ENCODE measurements around the gene SENP7.
"Not testable (repeated sequence)": the region's sequence is repeated elsewhere in the genome, so short reads cannot be mapped to it uniquely, and the experiment has no call there.

SENP7 gene

DNA sequence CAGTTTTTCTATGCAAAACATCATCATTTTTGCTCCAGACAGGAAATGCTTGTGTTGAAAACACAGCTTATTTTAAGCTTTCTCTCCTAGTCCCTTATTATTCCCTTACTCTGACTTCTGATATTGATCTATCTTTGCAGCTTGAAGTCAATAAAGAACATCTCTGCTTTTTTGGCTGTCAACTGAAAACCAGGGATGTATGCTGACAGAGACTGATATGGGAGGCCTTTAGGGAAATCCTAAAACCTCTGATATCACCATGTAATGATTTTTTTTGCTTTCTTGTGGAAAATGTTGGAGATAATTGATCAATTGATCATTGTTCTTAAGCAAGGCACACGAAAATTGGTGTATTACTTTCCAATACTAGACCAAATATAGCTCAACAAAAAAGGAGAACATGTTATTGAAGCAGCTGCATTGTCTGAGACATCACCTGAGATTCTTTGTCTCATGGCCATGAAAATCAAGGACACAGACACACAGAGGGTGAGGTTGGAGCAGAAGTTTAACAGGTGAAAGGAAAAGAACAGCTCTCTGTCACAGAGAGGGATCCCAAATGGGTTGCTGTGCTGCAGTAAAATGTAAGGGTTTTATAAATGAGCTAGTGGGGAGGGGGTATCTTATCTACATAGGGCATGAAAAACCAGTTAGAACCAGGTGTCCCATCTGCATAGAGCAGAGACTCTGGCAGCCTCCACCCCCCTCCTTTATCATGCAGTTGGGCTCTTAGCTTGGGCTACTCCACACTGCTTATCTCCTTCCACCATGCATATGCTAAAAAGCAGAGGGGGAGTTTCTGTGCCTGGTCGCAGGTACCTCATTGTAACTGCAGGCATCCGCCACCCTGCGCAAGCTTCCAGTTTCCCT is 17.0 kb upstream of the SENP7 start:
- no peak for DNase-seq (ENCODE audit: low read depth in 2 of 2, low spot score in 1 of 2)

DNA sequence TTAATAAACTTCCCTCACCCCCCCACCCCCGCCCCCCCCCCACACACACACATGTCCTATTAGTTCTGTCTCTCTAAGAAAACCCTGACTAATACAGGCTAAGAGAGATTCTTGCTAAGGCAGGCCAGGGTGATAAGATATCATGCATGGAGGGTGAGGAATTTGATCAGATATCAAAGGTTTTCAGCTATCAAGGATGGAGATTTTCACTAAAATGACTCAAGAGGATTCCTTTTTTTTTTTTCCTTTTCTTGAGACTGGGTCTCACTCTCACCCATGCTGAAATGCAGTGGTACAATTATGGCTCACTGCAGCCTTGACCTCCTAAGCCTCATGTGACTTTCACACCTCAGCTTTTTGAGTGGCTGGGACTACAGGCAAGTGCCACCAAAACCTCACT is 14.9 kb upstream of the SENP7 start:
- no peak for DNase-seq (ENCODE audit: low read depth in 2 of 2, low spot score in 1 of 2)

- DNase-seq (ENCODE audit: low read depth in 2 of 2, low spot score in 1 of 2) = no peak
These were observed 14.4 kb upstream of the SENP7 start for GRCh38 chr3:101527441-101527840.

- no peak for DNase-seq (ENCODE audit: low read depth in 2 of 2, low spot score in 1 of 2)
These were observed 8.2 kb upstream of the SENP7 start for GRCh38 chr3:101521211-101521701.

DNA sequence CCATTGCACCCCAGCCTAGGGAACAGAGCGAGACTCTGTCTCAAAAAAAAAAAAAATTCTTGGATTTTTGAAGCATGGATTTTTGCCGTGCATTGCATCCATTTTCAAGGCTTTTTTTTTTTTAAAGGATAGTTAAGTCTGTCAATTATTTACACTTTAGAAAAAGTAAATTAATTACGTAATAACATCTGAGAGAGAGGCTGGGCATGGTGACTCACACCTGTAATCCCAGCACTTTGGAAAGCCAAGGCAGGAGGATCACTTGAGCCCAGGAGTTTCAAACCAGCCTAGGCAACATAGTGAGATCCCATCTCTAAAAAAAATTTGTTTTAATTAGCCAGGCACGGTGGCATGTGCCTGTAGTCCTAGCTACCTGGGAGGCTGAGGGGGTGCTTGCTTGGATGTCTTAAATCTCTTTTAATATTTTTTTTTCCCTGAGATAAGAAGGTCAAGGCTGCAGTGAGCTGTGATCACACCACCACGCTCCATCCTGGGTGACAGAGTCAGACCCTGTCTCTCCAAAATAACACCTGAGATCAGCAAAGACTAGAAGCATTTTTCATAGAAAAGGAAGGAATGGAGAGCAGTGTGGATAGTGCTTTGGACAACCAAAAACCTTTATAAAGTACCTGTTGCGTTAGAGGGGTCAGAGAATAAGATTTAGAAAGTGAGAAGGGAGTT is 6.8 kb upstream of the SENP7 start:
- no peak for DNase-seq (ENCODE audit: low read depth in 2 of 2, low spot score in 1 of 2)

GRCh38 chr3:101518421-101518871 is 5.4 kb upstream of the SENP7 start:
- no peak for DNase-seq (ENCODE audit: low read depth in 2 of 2, low spot score in 1 of 2)

DNA sequence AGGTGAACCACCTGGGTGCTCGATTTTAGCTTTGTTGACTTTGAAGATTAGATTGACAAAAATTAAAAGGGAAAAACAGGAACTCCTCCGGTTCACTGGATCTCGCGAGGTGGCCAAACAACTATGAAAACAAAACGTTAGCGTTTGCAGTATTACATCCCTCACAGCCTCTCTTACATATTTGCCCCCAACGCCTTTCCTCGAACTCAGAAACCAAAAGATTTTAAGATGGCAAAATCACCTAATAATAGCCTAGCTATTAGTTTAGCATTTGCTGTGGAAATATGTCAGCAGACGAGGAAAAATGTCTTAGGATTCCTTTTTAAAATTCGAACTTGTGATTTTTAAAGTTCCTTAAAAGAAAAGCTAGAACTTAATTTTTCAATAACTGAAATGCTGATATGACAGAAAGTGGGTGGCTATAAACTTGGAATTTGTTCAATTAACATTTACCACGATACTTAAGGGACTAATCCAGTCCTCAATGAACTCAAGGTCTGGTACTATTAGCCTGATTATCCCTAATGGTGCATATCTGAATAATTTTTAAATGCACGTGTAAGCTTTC is 491 bp upstream of the SENP7 start:
- DNase-seq (ENCODE audit: low read depth in 2 of 2, low spot score in 1 of 2) = no peak

DNA sequence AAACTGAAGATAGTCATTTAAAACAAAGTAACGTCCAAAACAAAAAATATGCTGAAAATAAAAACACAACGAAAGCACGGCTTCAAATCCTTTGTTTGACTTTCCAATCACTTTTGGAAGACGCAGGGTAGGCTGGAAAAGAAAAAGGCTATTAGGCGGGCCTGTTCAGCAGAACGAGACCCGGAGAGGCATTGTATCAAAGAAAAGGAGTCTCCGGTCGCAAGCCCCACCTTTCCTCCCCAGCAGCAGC is 691 bp downstream of the SENP7 start:
- no peak for DNase-seq (ENCODE audit: low read depth in 2 of 2, low spot score in 1 of 2)

DNA sequence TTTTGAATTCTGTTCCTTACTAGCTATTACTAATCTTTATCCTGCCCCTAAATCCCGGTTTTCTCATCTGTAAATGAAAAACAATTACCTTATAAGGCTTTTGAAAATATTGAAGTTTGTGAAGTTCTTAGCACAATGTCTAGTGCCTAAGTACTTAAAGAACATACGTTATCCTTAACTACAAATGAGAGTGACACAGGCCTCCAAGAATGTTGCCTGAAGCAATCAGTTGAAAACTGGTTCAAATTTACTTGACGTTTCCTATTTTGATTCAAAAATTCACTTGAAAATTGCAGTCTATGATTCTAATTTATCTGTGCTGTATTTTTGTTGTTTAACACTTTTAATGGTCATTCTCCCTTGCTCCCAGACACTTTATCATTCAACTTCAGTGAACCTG is 3.2 kb downstream of the SENP7 start:
- DNase-seq (ENCODE audit: low read depth in 2 of 2, low spot score in 1 of 2) = no peak

DNA sequence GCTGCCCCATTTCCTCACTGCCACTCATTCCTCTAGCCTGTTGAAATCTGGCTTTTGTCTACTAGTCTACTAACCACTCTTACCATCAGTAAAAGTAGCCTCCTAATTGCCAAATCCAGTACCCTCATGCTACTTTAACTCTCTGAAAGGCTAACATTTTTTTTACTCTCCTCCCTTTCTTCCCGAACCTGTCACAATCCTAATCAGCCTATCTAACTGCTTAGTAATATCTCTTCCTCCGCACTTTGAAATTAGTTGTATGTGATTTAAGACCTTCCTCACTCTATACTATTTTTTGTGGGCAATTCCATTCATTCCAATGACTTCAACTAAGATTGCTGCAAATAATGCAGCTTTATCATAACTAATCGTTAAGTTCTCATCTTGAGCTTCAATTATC is 3.7 kb downstream of the SENP7 start:
- no peak for DNase-seq (ENCODE audit: low read depth in 2 of 2, low spot score in 1 of 2)

- no peak for DNase-seq (ENCODE audit: low read depth in 2 of 2, low spot score in 1 of 2)
These were observed 11.2 kb downstream of the SENP7 start for GRCh38 chr3:101501783-101502182.

DNA sequence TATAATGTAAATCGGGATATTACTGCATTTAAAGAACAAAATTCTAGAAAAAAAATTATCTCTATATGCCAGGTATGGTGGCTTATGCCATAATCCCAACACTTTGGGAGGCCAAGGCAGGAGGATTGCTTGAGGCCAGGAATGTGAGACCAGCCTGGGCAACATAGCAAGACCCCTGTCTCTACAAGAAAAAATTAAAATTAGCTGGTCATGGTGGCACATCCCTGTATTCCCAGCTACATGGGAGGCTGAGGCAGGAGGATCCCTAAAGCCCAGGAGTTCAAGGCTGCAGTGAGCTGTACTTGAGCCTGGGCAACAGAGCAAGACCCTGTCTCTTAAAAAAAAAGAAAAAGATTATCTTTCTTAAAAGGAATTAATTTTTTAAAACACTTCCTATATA is 12.8 kb downstream of the SENP7 start:
- DNase-seq (ENCODE audit: low read depth in 2 of 2, low spot score in 1 of 2) = no peak

GRCh38 chr3:101497803-101498202 is 15.2 kb downstream of the SENP7 start:
- no peak for DNase-seq (ENCODE audit: low read depth in 2 of 2, low spot score in 1 of 2)

GRCh38 chr3:101495552-101495951 is 17.5 kb downstream of the SENP7 start:
- no peak for DNase-seq (ENCODE audit: low read depth in 2 of 2, low spot score in 1 of 2)

DNA sequence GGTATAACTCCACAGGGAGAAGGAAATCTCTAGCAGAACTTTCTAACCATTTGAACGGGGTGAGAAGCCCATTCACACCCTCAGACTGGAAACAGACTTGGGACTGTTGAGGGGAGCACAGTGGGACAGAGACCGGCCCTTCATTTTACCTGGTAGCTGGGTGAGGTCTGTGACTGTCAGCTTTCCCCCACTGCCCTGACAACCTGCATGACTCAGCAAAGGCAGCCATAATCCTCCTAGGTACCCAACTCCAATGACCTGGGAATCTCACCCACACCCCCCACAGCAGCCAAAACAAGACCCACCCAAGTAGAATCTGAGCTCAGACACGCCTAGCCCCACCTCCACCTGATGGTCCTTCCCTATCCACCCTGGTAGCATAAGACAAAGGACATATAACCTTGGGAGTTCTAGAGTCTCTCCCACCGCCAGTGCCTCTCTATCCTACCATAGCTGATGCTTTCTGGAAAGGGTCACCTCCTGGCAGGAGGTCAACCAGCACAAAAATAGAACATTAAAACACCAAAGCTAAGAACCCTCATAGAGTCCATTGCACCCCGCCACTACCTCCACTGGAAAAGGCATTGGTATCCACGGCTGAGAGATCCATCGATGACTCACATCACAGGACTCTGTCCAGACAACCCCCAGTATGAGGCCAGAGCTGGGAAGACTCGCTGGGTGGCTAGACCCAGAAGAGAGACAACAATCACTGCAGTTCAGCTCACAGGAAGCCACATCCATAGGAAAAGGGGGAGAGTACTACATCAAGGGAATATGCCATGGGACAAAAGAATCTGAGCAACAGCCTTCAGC is 28.0 kb downstream of the SENP7 start:
- no peak for DNase-seq (ENCODE audit: low read depth in 2 of 2, low spot score in 1 of 2)

- DNase-seq (ENCODE audit: low read depth in 2 of 2, low spot score in 1 of 2) = no peak
These were observed 34.0 kb downstream of the SENP7 start for GRCh38 chr3:101478980-101479379.

GRCh38 chr3:101474841-101475552 is 38.0 kb downstream of the SENP7 start:
- DNase-seq (ENCODE audit: low read depth in 2 of 2, low spot score in 1 of 2) = not testable (repeated sequence)

- DNase-seq (ENCODE audit: low read depth in 2 of 2, low spot score in 1 of 2) = not testable (repeated sequence)
These were observed 44.3 kb downstream of the SENP7 start for GRCh38 chr3:101468676-101469075.

GRCh38 chr3:101467310-101467663 is 45.7 kb downstream of the SENP7 start:
- DNase-seq (ENCODE audit: low read depth in 2 of 2, low spot score in 1 of 2) = not testable (repeated sequence)

DNA sequence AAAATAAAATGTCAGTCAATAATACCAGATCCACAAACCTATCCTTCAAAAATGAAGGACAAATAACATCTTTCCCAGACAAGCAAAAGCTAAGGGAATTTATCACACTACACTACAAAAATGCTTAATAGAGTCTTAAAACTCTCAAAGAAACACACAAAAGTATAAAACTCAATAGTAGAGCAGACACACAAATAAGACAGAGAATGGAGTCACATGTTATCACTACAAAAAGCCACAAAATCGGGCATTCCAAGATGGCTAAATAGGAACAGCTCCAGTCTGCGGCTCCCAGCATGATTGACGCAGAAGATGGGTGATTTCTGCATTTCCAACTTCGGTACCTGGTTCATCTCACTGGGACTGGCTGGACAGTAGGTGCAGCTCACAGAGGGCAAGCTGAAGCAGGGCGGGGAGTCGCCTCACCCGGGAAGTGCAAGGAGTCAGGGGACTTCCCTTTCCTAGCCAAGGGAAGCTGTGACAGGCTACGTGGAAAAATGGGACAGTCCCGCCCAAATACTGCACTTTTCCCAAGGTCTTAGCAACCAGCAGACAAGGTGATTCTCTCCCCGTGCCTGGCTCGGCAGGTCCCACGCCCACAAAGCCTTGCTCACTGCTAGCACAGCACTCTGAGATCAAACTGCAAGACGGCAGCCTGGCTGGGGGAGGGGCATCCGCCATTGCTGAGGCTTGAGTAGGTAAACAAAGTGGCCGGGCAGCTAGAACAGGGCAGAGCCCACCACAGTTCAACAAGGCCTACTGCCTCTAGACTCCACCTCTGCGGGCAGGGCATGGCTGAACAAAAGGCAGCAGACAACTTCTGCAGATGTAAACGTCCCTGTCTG is 46.3 kb downstream of the SENP7 start:
- DNase-seq (ENCODE audit: low read depth in 2 of 2, low spot score in 1 of 2) = no peak
